GM12875 (cell line): ENCODE data around the gene DTX3.
"Not testable (repeated sequence)": the region's sequence is repeated elsewhere in the genome, so short reads cannot be mapped to it uniquely, and the experiment has no call there.

ENCODE experiments used
- H3K4me3 ChIP-seq: one replicate; pipeline ENCODE4 v1.5.1; 2011; ENCODE audit warnings: low read depth, low read length, control low read depth
- TF ChIP-seq, protein P1 (sequence below): IDR thresholded peaks from 2 replicates; pipeline ENCODE4 v1.5.1; 2011; ENCODE audit warnings: low read depth, mild to moderate bottlenecking, control low read depth, inconsistent platforms, low read length, moderate library complexity, borderline replicate concordance; ENCODE audit not compliant: insufficient read depth

Gene DTX3, protein sequence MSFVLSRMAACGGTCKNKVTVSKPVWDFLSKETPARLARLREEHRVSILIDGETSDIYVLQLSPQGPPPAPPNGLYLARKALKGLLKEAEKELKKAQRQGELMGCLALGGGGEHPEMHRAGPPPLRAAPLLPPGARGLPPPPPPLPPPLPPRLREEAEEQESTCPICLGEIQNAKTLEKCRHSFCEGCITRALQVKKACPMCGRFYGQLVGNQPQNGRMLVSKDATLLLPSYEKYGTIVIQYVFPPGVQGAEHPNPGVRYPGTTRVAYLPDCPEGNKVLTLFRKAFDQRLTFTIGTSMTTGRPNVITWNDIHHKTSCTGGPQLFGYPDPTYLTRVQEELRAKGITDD

DNA sequence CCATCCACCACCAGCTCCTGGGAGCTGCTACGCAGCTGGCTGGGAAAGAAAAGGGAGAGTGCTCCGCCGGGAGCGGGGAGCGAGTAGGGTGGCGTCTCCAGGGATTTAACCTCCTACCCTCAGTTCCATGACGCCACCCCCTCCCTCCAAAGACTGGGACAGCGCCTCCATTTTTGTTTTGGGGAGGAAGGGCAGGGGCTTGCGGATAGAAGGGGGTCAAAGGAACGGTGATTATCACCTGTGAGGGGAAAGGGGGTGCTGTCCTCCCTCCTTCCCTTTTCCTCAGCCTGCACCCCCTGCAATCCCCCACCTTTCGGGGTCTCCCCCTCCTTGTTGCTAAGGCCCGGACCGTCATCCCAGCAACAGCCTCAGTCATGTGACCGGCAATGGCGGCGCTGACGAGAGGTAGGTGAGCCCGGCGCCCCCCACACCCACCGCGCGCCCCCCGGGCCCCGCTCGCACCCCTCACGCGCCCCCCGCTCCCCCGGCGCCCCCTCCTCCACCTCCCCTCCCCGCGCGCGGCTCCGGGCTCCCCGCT lies at the start of gene DTX3:
DTX3 (plus strand) TSS at position 371 of the 538 bp plus-strand sequence. CDS start 1,694 bp downstream, outside the sequence.
- TF ChIP-seq, protein P1, sequence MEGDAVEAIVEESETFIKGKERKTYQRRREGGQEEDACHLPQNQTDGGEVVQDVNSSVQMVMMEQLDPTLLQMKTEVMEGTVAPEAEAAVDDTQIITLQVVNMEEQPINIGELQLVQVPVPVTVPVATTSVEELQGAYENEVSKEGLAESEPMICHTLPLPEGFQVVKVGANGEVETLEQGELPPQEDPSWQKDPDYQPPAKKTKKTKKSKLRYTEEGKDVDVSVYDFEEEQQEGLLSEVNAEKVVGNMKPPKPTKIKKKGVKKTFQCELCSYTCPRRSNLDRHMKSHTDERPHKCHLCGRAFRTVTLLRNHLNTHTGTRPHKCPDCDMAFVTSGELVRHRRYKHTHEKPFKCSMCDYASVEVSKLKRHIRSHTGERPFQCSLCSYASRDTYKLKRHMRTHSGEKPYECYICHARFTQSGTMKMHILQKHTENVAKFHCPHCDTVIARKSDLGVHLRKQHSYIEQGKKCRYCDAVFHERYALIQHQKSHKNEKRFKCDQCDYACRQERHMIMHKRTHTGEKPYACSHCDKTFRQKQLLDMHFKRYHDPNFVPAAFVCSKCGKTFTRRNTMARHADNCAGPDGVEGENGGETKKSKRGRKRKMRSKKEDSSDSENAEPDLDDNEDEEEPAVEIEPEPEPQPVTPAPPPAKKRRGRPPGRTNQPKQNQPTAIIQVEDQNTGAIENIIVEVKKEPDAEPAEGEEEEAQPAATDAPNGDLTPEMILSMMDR, result no peak
- H3K4me3 ChIP-seq, result peak within 1 kb of the TSS; percentile 70

- no peak overlapping the region for H3K4me3 ChIP-seq
- TF ChIP-seq, protein P1, result no peak
Observed at GRCh38 chr12:57554897-57555296, 49.7 kb upstream of the DTX3 start.

DNA sequence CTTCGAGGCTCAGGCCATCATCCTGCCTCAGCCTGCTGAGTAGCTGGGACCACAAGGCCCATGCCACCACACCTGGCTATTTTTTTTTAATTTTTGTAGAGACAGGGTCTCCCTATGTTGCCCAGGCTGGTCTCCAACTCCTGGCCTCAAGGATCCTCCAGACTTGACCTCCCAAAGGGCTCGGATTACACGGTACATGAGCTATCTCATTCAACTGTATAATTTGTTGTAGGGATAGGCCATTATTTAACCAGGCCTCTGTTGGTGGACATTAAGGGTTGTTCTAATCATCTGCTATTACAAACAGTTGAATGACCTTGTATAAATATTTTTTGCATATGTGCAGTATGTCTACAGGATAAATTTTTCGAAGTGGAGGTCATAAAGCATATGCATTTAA lies 45.8 kb upstream of the DTX3 start:
- TF ChIP-seq, protein P1, result no peak
- H3K4me3 ChIP-seq, result no peak overlapping the region

DNA sequence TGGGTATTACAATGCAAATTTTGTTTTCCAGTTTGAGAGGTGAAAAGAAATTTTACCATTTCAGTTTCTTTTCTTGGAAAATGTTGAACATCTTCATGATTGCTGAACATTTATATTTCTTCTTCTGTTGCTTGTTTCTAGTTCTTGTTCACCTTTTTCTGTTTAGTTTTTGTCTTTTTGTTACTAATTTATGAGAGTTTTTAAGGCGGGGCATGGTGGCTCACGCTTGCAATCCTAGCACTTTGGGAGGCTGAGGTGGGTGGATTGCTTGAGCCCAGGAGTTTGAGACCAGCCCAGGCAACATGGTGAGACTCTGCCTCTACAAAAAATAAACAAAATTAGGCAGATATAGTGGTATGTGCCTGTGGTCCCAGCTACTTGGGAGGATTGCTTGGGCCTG lies 44.1 kb upstream of the DTX3 start:
- TF ChIP-seq, protein P1, result no peak
- H3K4me3 ChIP-seq, result no peak overlapping the region

DNA sequence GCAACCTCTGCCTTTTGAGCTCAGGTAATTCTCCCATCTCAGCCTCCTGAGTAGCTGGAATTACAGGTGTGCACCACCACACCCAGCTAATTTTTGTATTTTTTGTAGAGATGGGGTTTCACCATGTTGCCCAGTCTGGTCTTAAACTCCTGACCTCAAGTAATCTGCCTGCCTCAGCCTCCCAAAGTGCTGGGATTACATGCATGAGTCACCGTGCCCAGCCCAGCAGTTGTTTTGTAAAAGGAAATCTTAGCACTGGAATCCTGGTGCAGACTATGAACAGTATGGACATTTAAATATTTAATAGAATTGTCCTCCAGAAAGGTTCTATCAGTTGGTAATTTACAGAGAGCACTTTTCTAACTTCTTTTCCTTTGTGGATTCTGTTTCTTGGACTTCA lies 43.5 kb upstream of the DTX3 start:
- H3K4me3 ChIP-seq, result not testable (repeated sequence)

- no peak overlapping the region for H3K4me3 ChIP-seq
- TF ChIP-seq, protein P1, result no peak
Observed at GRCh38 chr12:57563358-57563757, 41.3 kb upstream of the DTX3 start.

GRCh38 chr12:57564178-57564740 lies 40.4 kb upstream of the DTX3 start:
- TF ChIP-seq, protein P1, result no peak

More at GRCh38 chr12:57564178-57564740, 40.4 kb upstream of the DTX3 start:
- H3K4me3 ChIP-seq, result no peak overlapping the region
